Activated naive CD4-positive, alpha-beta T cell treated with anti-CD3 and anti-CD28 coated beads, Interleukin-2, amount 10 ng/mL, durations not matched to agents 7 days and 5 days (primary cell): Measurements from ENCODE around the gene PYGM.

Source experiments
- CTCF ChIA-PET: fragments of 350-600 bp; sonication (Branson Sonifier 250); formaldehyde crosslinking; loops from one replicate; lab custom pipeline; 2021; ENCODE audit warnings: antibody characterized with exemption; lab: Charles Lee
- DNase-seq: peaks from one replicate; pipeline ENCODE4 v3.0.0-alpha.2; 2020
- H3K27ac Mint-ChIP-seq: one replicate; pipeline ENCODE4 v1.8.0; 2021; ENCODE audit warnings: mild to moderate bottlenecking, moderate library complexity, mixed read lengths
- H3K27me3 Mint-ChIP-seq: one replicate; pipeline ENCODE4 v1.8.0; 2021; ENCODE audit warnings: mild to moderate bottlenecking, mixed read lengths
- H3K36me3 Mint-ChIP-seq: one replicate; pipeline ENCODE4 v1.8.0; 2021; ENCODE audit warnings: mixed read lengths
- H3K4me1 Mint-ChIP-seq: one replicate; pipeline ENCODE4 v1.8.0; 2021; ENCODE audit warnings: mixed read lengths
- H3K4me3 Mint-ChIP-seq: one replicate; pipeline ENCODE4 v1.8.0; 2021; ENCODE audit warnings: mild to moderate bottlenecking, moderate library complexity, mixed read lengths
- H3K9me3 Mint-ChIP-seq: one replicate; pipeline ENCODE4 v1.8.0; 2021; ENCODE audit warnings: mixed read lengths

Gene PYGM

DNA sequence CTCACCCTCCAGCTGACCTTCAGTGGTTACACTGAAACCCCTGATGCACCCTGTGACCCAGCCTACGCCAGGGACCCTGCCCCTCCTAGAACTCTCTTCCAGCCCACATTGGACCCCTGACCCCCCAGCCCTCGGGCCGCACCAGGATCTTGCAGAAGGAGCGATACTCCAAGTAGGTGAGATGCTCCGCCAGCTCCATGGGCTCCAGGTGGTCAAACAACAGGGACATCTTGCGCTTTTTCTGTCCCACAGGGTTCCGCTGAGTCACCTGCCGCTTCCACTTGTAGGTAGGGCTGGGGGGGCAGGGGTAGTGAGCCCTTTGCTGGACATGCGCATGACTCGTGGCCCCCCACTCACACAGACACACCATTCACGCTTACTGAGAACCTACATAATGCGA, 19.9 kb downstream of the PYGM start:
- H3K36me3 Mint-ChIP-seq, result peaks cover 54% of the 10 kb centered on the region

GRCh38 chr11:64736654-64737053, 23.1 kb downstream of the PYGM start:
- Mint-ChIP-seq H3K27ac (no peak overlapping the region), H3K4me1 (peaks cover 38% of the 10 kb centered on the region), H3K4me3 (no peak overlapping the region), H3K27me3 (no peaks in the 10 kb centered on the region), H3K36me3 (peaks cover 65% of the 10 kb centered on the region), H3K9me3 (no peaks in the 10 kb centered on the region)
- CTCF ChIA-PET, result interaction anchor here (0.5 to 1.1 kb wide), 4 partner anchors 28 to 87 kb away, joined by 3 read pairs; no protein-coding TSS in a partner anchor
- no peak for DNase-seq

More for the DNA sequence above, 19.9 kb downstream of the PYGM start:
- CTCF ChIA-PET, result interaction anchor here (0.6 to 13.4 kb wide), 5 partner anchors 18 to 1655 kb away, joined by 3 to 208 read pairs (median 3); partner anchors contain the start of gene PYGM
- no peak for DNase-seq
- peak overlapping the region; percentile 12 for H3K27ac Mint-ChIP-seq
- H3K27me3 Mint-ChIP-seq, result no peaks in the 10 kb centered on the region
- H3K4me3 Mint-ChIP-seq, result no peak overlapping the region
- H3K4me1 Mint-ChIP-seq, result peaks cover 37% of the 10 kb centered on the region
- no peaks in the 10 kb centered on the region for H3K9me3 Mint-ChIP-seq

DNA sequence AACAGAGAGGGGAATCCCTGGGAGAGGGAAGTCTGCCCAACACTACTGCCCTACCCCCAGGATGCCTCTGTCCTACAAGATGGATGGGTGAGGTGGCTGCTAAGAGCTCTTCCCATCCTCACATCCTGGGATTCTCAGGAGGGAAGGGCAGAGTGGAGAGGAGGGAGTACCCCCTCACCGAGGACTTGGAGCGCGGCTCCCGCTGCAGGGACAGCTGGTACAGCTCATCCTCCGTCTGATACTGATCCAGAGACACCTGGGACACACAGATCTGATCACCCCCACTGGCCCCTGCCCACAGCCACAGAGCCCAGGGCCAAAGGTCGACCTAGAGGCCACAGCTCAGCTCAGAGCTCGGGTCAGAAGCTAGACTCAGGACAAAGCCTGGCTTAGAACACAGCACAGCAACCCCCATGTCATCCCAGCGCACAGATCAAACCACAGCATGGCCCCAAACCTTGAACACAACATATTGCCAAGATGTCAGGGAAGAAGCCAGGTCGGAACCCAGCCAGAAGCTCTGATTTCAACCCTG, 24.0 kb downstream of the PYGM start:
- H3K4me1 Mint-ChIP-seq, result peaks cover 32% of the 10 kb centered on the region
- H3K27me3 Mint-ChIP-seq, result no peaks in the 10 kb centered on the region
- no peaks in the 10 kb centered on the region for H3K9me3 Mint-ChIP-seq
- CTCF ChIA-PET, result interaction anchor here (0.6 to 1.1 kb wide), 2 partner anchors 29 to 86 kb away, joined by 3 read pairs; no protein-coding TSS in a partner anchor
- no peak overlapping the region for H3K4me3 Mint-ChIP-seq
- DNase-seq, result no peak
- no peak overlapping the region for H3K27ac Mint-ChIP-seq
- H3K36me3 Mint-ChIP-seq, result peaks cover 65% of the 10 kb centered on the region

- CTCF ChIA-PET, result interaction anchor here (0.6 to 2.4 kb wide), 2 partner anchors 9 to 26 kb away, joined by 3 to 10 read pairs; partner anchors contain the start of gene RASGRP2
- Mint-ChIP-seq H3K36me3 (peaks cover 65% of the 10 kb centered on the region), H3K4me3 (no peak overlapping the region), H3K27ac (peak overlapping the region; percentile 49), H3K9me3 (no peaks in the 10 kb centered on the region), H3K4me1 (peaks cover 27% of the 10 kb centered on the region), H3K27me3 (no peaks in the 10 kb centered on the region)
- DNase-seq, result no peak
These were observed 24.7 kb downstream of the PYGM start for GRCh38 chr11:64734811-64735724.

DNA sequence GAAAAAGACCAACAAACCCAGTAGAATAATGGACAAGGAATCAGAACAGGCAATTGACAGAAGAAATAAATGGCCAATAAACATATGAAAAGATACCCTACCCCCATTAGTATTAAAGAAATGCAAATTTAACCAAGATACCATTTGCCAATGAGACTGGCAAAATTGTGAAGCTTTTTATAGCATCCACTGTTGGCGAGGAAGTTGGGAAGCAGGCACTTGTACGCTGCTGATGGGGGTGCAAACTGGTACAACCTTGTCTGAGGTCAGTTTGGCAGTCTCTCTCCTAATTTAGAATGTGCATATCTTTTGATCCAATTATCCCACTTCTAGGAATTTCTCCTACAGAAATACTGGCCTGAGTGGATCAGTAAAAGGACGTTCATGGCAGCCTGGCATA, 28.2 kb downstream of the PYGM start:
- Mint-ChIP-seq H3K9me3 (no peaks in the 10 kb centered on the region), H3K4me3 (no peak overlapping the region), H3K27me3 (no peaks in the 10 kb centered on the region), H3K4me1 (peaks cover 20% of the 10 kb centered on the region), H3K27ac (peak overlapping the region; percentile 19), H3K36me3 (peaks cover 65% of the 10 kb centered on the region)
- no peak for DNase-seq
- CTCF ChIA-PET, result no interaction called here

- Mint-ChIP-seq H3K4me3 (no peak overlapping the region), H3K27ac (no peak overlapping the region), H3K9me3 (no peaks in the 10 kb centered on the region), H3K27me3 (no peaks in the 10 kb centered on the region), H3K4me1 (peaks cover 18% of the 10 kb centered on the region), H3K36me3 (peaks cover 55% of the 10 kb centered on the region)
- no peak for DNase-seq
- CTCF ChIA-PET, result no interaction called here
These were observed 29.9 kb downstream of the PYGM start for GRCh38 chr11:64729851-64730382.

GRCh38 chr11:64728757-64729365, 30.9 kb downstream of the PYGM start:
- H3K27me3 Mint-ChIP-seq, result no peaks in the 10 kb centered on the region
- peaks cover 49% of the 10 kb centered on the region for H3K36me3 Mint-ChIP-seq
- DNase-seq, result no peak
- H3K4me3 Mint-ChIP-seq, result no peak overlapping the region
- CTCF ChIA-PET, result no interaction called here
- peaks cover 23% of the 10 kb centered on the region for H3K4me1 Mint-ChIP-seq
- H3K27ac Mint-ChIP-seq, result no peak overlapping the region
- no peaks in the 10 kb centered on the region for H3K9me3 Mint-ChIP-seq

- H3K36me3 Mint-ChIP-seq, result peaks cover 42% of the 10 kb centered on the region
- H3K4me3 Mint-ChIP-seq, result no peak overlapping the region
- DNase-seq, result no peak
- no peaks in the 10 kb centered on the region for H3K9me3 Mint-ChIP-seq
- CTCF ChIA-PET, result interaction anchor here (0.9 to 1.7 kb wide), 2 partner anchors 38 to 76 kb away, joined by 3 to 4 read pairs; no protein-coding TSS in a partner anchor
- peaks cover 13% of the 10 kb centered on the region for H3K27me3 Mint-ChIP-seq
- no peak overlapping the region for H3K27ac Mint-ChIP-seq
- H3K4me1 Mint-ChIP-seq, result peaks cover 27% of the 10 kb centered on the region
These were observed 32.8 kb downstream of the PYGM start for GRCh38 chr11:64726867-64727530.

DNA sequence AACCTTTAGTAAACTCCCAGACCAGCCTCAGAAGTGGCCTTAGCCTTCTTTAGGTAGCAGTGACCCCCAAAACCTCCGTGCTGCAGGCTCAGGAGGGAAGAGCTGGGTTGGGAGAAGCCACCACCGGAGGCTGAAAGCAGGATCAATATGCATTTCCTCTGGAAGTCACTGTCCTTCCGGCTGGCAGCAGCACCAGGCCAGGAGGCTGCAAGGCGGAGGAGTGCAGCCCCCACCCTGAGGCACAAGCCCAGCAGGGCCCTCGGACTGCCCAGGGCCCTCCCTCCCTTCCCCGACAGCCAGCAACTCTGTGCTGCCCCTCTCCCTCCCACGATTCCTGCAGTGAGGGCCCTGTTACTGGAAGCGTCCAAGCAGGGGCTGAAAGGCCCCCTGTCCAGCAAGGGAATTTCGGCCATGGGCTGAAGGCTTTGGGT, 33.5 kb downstream of the PYGM start:
- Mint-ChIP-seq H3K36me3 (peaks cover 34% of the 10 kb centered on the region), H3K9me3 (no peaks in the 10 kb centered on the region), H3K4me3 (no peak overlapping the region), H3K4me1 (peaks cover 23% of the 10 kb centered on the region), H3K27ac (no peak overlapping the region), H3K27me3 (peaks cover 20% of the 10 kb centered on the region)
- no peak for DNase-seq
- CTCF ChIA-PET, result interaction anchor here (0.9 to 1.7 kb wide), 2 partner anchors 15 to 38 kb away, joined by 3 to 4 read pairs; no protein-coding TSS in a partner anchor

DNA sequence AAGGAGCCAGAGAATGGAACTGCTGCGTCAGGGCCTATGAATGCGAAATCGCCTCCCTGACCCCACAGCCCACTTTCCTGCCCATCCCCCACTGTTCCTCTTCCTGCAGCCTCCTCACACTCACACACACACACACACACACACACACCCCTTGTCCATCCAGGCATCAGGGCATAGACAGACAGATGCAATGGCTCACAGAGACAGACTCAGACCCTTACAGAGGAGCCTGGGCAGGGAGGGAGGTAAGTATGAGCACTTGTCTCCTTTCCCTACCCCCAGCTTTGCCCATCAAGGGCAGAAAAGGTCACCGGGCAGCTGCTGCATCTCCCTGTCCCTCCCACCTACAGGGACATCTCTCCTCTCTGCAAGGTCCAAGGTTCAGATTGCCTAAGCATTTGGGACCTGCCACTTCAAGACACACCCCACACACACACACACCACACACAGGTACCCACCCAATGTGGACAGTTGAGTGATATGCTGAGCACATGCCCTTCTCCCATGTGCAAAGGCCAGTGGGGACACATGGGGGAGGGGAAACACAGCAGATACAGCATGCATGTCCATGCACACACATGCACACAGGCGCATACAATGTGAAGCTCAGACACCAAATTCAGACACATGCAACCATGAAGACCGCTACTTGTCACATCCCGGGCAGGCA, 34.8 kb downstream of the PYGM start:
- CTCF ChIA-PET, result interaction anchor here (0.9 kb wide), 1 partner anchor 16 kb away, joined by 3 read pairs; no protein-coding TSS in a partner anchor
- Mint-ChIP-seq H3K4me1 (peaks cover 20% of the 10 kb centered on the region), H3K27ac (peak overlapping the region; percentile 65), H3K9me3 (no peaks in the 10 kb centered on the region), H3K36me3 (peaks cover 24% of the 10 kb centered on the region), H3K27me3 (peaks cover 33% of the 10 kb centered on the region), H3K4me3 (no peak overlapping the region)
- no peak for DNase-seq

- CTCF ChIA-PET, result no interaction called here
- Mint-ChIP-seq H3K27me3 (peaks cover 40% of the 10 kb centered on the region), H3K4me3 (peak overlapping the region; percentile 65), H3K27ac (peak overlapping the region; percentile 14), H3K4me1 (peaks cover 20% of the 10 kb centered on the region), H3K9me3 (no peaks in the 10 kb centered on the region), H3K36me3 (peaks cover 20% of the 10 kb centered on the region)
- no peak for DNase-seq
These were observed 35.6 kb downstream of the PYGM start for GRCh38 chr11:64723907-64724862.

- no peak within 1 kb of the TSS for H3K27ac Mint-ChIP-seq
- H3K4me1 Mint-ChIP-seq, result peaks cover 20% of the 10 kb centered on the region
- peaks cover 15% of the 10 kb centered on the region for H3K36me3 Mint-ChIP-seq
- H3K4me3 Mint-ChIP-seq, result peak within 1 kb of the TSS; percentile 65
- DNase-seq, result peak; percentile 91
- CTCF ChIA-PET, result no interaction called here
- H3K27me3 Mint-ChIP-seq, result peaks cover 47% of the 10 kb centered on the region
- no peaks in the 10 kb centered on the region for H3K9me3 Mint-ChIP-seq
These were observed 36.5 kb downstream of the PYGM start, which contains the start of gene NRXN2 for GRCh38 chr11:64723117-64723906. TSS of gene NRXN2 (minus strand) at chr11:64723197. CDS start at chr11:64713699, 9,498 bp downstream.
